Parathyroid adenoma (tissue), 2 donors: ENCODE results near the gene SIAH3.

Source experiments
- H2AFZ ChIP-seq: fragments of 300-600 bp; sonication (generic); one replicate; pipeline ENCODE4 v1.7.0; 2017; ENCODE audit warnings: antibody characterized with exemption, mild to moderate bottlenecking
- H3K27ac ChIP-seq: fragments of 300-600 bp; sonication (generic); one replicate; pipeline ENCODE4 v1.7.0; 2017
- H3K27me3 ChIP-seq: fragments of 300-600 bp; sonication (generic); one replicate; pipeline ENCODE4 v1.7.0; 2017; ENCODE audit warnings: low read length; ENCODE audit not compliant: control insufficient read depth, insufficient read depth
- H3K36me3 ChIP-seq: fragments of 300-600 bp; sonication (generic); one replicate; pipeline ENCODE4 v1.7.0; 2017; ENCODE audit warnings: low read length; ENCODE audit not compliant: control insufficient read depth, insufficient read depth
- H3K4me1 ChIP-seq: fragments of 300-600 bp; sonication (generic); one replicate; pipeline ENCODE4 v1.7.0; 2017; ENCODE audit warnings: control low read depth
- H3K4me2 ChIP-seq: fragments of 300-600 bp; sonication (generic); one replicate; pipeline ENCODE4 v1.7.0; 2017; ENCODE audit warnings: low read length
- H3K4me3 ChIP-seq: fragments of 300-600 bp; sonication (generic); one replicate; pipeline ENCODE4 v1.7.0; 2017; ENCODE audit warnings: low read depth, low read length
- H3K79me2 ChIP-seq: fragments of 300-600 bp; sonication (generic); one replicate; pipeline ENCODE4 v1.7.0; 2017; ENCODE audit warnings: control low read depth
- H3K9ac ChIP-seq: fragments of 300-600 bp; sonication (generic); one replicate; pipeline ENCODE4 v1.7.0; 2017; ENCODE audit warnings: mild to moderate bottlenecking
- H3K9me3 ChIP-seq: fragments of 300-600 bp; sonication (generic); one replicate; pipeline ENCODE4 v1.7.0; 2017; ENCODE audit warnings: low read length; ENCODE audit not compliant: control insufficient read depth
- CTCF ChIP-seq: fragments of 300-600 bp; sonication (generic); IDR thresholded peaks from one replicate; pipeline ENCODE4 v1.7.0; 2017; ENCODE audit warnings: antibody characterized with exemption, mild to moderate bottlenecking
- donor health status: primary hyperparathyroidism.

The SIAH3 gene

GRCh38 chr13:45781553-45782326, 69.8 kb downstream of the SIAH3 start:
- no peak overlapping the region for H2AFZ ChIP-seq
- no peaks in the 10 kb centered on the region for H3K36me3 ChIP-seq
- H3K27me3 ChIP-seq: no peaks in the 10 kb centered on the region
- H3K9me3 ChIP-seq: no peaks in the 10 kb centered on the region
- no peaks in the 10 kb centered on the region for H3K79me2 ChIP-seq
- H3K4me3 ChIP-seq: no peak overlapping the region
- H3K27ac ChIP-seq: no peak overlapping the region
- no peak for TF ChIP-seq CTCF
- H3K9ac ChIP-seq: no peak overlapping the region
- no peak overlapping the region for H3K4me2 ChIP-seq
- H3K4me1 ChIP-seq: no peaks in the 10 kb centered on the region

GRCh38 chr13:45779901-45780300, 71.7 kb downstream of the SIAH3 start:
- no peak overlapping the region for H3K4me2 ChIP-seq
- no peaks in the 10 kb centered on the region for H3K9me3 ChIP-seq
- H3K27me3 ChIP-seq: no peaks in the 10 kb centered on the region
- H2AFZ ChIP-seq: no peak overlapping the region
- no peaks in the 10 kb centered on the region for H3K79me2 ChIP-seq
- no peaks in the 10 kb centered on the region for H3K4me1 ChIP-seq
- H3K4me3 ChIP-seq: no peak overlapping the region
- no peak overlapping the region for H3K9ac ChIP-seq
- TF ChIP-seq CTCF: no peak
- no peaks in the 10 kb centered on the region for H3K36me3 ChIP-seq
- H3K27ac ChIP-seq: no peak overlapping the region

- no peaks in the 10 kb centered on the region for H3K79me2 ChIP-seq
- H3K9me3 ChIP-seq: no peaks in the 10 kb centered on the region
- H2AFZ ChIP-seq: no peak overlapping the region
- no peak overlapping the region for H3K4me2 ChIP-seq
- H3K4me1 ChIP-seq: no peaks in the 10 kb centered on the region
- H3K9ac ChIP-seq: no peak overlapping the region
- no peaks in the 10 kb centered on the region for H3K36me3 ChIP-seq
- H3K27ac ChIP-seq: no peak overlapping the region
- no peak overlapping the region for H3K4me3 ChIP-seq
- H3K27me3 ChIP-seq: no peaks in the 10 kb centered on the region
- no peak for TF ChIP-seq CTCF
Observed at GRCh38 chr13:45778882-45779281, 72.7 kb downstream of the SIAH3 start.

- Histone ChIP-seq H3K4me2 (no peak overlapping the region), H3K9ac (no peak overlapping the region), H3K79me2 (no peaks in the 10 kb centered on the region), H3K27ac (no peak overlapping the region), H3K36me3 (no peaks in the 10 kb centered on the region), H3K27me3 (no peaks in the 10 kb centered on the region), H2AFZ (no peak overlapping the region), H3K4me3 (no peak overlapping the region), H3K4me1 (no peaks in the 10 kb centered on the region), H3K9me3 (no peaks in the 10 kb centered on the region)
- TF ChIP-seq CTCF: no peak
Observed at GRCh38 chr13:45776748-45777147, 74.8 kb downstream of the SIAH3 start.

- no peaks in the 10 kb centered on the region for H3K4me1 ChIP-seq
- no peaks in the 10 kb centered on the region for H3K27me3 ChIP-seq
- no peaks in the 10 kb centered on the region for H3K79me2 ChIP-seq
- H3K9me3 ChIP-seq: no peaks in the 10 kb centered on the region
- H3K36me3 ChIP-seq: no peaks in the 10 kb centered on the region
- TF ChIP-seq CTCF: no peak
- H2AFZ ChIP-seq: no peak overlapping the region
- no peak overlapping the region for H3K4me3 ChIP-seq
- H3K9ac ChIP-seq: no peak overlapping the region
- H3K4me2 ChIP-seq: no peak overlapping the region
- no peak overlapping the region for H3K27ac ChIP-seq
Observed at GRCh38 chr13:45775401-45775963, 76.1 kb downstream of the SIAH3 start.
